IPS DF 19.7 (cell line): ENCODE measurements around the gene CELF4.

ENCODE experiments used
- DNase-seq: peaks from one replicate; pipeline ENCODE4 v3.0.0-alpha.2; 2013; ENCODE audit warnings: low read depth, low spot score

CELF4 gene

DNA sequence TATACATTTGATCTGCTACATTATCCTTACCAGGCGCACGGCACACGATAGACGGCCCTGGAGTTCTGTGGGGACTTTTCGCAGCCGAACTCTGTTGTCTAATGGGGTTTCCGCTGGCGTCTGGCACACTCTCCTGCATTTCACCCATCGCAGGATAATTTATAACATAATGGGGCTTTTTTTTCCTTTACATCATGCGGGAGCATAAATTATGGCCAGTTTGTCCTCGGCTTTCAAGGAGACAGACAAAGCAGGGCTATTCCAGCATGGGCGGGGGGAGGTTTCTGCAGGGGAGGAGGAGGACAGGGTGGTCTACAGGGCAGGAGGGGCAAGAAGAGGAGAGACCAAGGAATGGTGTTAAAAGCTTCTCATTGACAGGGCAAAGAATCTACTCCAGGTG is 279.8 kb downstream of the CELF4 start:
- DNase-seq = no peak

DNA sequence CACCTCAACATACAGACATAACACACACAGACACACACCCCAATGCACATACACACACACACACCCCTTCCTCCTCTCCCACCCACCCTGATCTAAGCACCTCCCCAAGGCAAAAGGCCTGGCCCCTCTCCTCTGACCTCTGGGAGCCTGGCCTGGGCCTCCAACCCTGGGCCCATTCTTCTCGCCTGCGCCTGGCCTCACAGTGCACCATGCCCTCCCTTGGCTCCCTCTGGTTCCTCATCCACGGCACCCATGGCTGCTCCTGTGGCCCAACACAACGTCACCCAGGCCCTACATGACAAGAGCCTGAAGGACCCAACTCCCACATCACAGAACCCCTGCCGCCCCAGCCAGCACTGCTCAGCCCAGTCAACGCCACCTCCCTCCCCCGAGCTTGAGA is 281.3 kb downstream of the CELF4 start:
- DNase-seq = no peak

DNA sequence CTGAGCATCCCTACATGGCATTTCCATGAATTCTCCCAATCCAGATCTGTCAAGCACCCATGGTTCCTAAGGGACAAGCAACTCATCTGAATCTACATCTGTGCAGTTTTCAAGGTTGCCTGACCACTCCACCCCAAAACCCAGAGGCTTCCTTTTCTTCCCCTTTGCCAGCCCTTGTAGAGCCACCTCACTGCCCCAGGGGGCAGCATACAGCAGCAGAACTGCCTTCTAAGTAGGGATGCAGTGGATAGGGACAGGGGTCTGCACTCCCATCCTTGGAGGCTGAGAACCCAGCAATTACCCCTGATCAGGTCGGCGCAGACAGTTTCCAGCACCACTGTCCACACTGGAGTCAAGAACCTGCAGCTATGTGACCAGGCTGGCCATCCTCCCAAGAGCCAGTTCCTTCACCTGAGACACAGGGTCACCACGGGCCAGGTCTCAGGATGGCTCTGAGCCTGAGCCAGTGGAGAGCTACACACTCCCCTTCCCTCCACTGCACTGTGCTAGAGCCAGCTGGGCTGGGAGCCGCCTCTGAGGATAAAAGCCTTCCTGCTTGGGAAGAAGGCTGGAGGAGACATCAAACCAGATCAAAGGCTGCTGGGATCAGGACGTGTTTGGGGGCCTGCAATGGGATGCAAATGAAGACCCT is 283.1 kb downstream of the CELF4 start:
- DNase-seq = no peak

DNA sequence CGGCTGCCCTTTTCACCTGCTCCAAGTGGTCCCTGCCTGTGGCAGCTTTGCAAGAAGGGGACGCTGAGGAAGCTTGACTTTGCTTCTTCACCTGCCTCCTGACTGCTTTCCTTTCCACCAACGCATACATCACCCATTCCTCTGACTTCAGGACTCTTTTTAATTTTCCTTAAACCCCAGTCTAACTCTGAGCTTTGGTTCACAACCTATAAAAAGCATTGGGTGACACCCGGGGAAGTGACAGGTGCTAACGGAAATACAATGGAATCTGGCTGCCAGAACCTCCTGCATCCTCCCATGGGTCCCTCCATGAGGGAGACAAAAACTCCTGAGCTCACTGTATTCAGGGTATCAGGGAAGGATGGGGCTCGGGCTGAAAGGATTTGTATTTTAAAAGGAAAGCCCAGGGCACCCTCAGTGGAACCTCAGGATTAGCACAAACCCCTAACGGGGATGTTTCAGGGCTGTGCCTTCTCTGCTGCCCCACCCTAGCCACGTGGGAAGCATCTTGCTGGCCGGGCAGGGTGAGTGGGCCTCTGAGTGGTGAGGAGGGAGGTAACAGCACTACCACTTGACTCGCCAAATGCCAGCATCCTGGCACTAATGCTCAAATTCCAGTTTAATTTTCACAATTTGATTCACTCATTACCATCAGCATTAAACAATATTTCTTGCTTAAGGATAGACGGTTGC is 284.8 kb downstream of the CELF4 start:
- no peak for DNase-seq

DNA sequence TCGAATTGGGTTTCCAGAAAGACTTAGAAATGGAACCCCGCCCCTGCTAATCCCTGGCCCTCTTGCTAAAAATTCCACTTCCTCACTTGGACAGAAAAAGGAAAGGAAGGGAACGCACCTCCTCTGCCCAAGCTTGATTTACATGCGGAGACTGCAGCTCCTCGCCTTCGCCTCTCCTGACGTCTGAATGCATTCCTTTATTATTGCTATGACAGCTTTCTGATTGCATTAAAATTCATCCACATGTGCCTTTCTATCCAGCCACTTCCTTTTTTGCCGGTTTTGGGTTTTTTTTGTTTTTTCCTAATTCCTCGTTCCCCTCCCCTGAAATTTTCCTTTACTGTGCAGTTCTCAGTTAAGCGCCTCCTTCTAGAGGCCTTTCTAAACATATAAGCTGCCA is 287.8 kb downstream of the CELF4 start:
- DNase-seq = no peak

DNA sequence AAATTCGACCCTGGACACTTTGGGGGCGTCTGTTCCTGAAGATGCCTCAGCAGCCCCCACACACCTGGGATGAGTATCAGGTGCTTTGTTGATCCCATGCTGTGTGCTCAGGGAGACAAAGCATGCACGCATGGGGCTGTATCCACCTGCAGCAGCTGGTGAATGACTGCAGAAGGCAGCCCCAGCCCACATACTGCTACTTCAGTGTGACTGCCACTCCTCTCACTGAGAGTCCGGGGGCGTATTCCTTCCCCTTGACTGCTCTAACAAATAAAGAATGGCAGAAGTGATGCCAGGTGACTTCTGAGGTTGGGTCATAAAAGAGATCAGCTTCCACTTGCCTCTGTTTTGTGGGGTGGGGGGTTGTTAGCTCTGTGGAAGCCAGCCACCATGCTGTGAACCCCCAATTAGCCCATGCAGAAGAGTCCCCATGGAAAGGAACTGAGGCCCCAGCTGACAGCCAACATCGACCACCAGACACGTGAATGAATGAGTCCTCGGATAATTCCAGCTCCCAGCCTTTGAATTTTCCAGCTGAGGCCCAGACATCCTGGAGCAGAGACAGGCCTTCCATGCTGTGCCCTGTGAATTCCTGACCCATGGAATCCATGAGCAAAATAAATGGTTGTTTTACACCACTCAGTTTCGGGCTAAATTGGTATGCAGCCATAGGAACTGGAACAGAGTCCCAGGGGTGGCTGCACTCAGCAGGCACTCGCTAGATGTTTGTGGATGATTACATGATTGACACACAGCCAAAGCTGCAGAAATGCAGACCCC is 289.3 kb downstream of the CELF4 start:
- DNase-seq = no peak

DNA sequence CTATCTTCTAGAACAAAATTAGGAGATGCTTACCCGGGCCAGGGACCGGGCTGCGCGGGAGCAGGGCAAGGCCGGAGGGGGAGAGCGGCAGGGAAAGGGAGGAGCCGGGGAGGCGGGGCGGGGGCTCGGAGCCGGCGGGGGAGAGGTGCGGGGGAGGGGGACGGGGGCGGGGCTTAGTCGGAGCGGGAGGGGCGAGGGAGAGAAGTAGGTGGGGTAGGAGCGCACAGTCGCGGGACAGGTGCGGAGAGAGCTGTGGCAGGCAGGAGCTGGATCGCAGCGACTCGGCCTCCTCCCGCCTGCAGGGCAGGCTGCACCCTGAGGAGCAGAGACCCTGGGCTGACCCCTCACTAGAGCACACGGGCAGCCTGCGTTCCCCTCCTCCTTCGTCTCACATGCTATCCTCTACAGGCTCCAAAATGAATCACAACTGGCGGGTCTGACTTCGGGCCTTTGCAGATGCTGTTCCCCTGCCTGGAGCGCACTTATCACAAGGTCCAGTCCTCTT is 290.3 kb downstream of the CELF4 start:
- no peak for DNase-seq

DNA sequence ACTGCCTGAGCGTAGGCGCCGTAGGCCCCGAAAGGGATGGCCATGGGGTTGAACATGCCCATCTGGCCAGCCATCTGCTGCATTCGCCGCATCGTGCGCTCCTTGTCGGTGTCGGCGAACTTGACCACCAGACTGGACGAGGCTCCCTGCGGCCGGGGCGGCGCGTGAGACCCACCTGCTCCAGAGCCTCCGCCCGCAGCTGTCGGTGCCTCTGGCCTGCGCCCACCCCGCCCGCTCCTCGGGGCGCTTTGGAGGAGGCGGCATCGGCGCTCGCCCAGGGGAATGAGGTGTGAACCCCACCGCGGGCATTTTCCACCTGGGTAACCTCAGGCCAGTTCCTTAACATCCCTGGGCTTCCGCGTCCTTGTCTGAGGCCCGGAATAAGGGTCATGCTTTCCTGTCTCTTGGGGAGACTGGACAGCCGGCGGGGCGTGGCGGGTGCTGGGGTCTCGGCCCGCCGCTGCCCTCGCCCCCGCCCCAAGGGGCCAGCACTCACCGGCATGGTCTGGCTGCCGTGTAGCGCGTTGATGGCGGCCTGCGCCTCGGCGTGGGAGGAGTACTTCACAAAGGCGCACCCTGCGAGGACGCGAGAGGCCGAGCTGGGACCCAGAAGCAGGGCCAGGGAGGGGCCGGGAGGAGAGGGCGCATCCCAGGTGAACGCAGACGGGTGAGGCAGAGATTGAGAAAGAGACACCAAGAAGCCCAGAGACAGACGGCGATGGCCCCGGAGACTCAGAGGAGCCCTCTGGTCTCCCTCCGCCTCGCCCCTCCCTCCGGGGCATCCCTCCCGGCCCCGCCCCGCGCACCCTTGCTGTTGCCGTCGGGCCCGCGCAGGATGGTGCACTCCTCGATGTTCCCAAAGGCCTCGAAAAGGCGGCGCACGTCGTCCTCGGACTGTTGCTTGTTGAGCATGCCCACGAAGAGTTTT is 291.0 kb downstream of the CELF4 start:
- no peak for DNase-seq

DNA sequence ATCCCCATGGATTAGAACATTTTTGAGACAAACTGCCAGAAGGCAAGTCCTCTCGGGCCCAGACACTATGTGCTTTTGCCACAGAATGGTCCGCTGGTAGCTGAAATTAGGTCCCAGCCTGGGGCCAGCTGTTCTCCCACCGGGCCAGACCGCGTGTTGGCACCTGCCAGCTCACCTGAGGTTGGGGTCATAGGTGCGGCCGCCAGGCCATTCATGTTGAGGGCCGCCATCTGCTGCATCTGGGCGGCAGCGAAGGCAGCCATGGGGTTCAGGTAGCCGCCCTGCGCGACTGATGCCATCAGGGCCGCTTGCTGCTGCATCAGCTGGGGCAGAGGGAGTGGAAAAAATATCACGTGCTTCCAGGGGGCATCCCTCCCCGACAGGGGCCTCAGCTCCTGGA is 292.8 kb downstream of the CELF4 start:
- DNase-seq = no peak

DNA sequence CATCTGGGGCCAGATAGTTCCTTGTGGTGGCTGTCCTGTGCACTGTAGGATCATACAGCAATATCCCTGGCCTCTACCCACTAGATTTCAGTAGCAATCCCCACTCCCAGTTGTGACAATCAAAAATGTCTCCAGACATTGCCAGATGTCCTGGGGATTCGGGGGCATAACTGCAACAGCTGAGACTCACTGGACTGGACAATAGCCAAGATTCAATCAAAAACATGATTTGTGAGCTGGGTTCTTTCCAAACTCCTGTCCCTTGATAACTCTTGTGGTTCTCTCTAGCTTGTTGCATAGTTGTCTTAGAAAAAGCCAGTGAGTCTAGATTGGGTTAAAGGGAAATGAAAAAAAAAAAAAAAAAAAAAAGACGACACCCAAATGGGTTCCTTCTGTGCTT is 293.4 kb downstream of the CELF4 start:
- no peak for DNase-seq

DNA sequence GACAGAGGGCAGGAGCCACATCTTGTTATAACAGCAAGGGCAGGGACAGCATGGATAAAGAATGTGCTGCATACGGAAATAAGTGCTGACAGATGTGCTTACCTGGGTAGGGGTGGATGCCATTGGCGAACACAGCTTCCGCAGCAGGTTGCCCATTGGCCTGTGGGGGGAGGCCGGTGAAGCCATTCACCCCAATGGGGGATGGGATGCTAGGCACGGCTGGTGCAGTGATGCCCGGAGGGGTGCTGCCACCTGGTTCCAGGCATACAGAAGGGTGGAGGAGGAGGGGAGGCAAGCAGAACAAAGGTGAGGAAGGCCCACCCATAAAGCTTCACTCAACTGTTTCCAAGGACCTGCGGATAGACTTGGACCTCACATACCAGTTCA is 294.9 kb downstream of the CELF4 start:
- no peak for DNase-seq

DNA sequence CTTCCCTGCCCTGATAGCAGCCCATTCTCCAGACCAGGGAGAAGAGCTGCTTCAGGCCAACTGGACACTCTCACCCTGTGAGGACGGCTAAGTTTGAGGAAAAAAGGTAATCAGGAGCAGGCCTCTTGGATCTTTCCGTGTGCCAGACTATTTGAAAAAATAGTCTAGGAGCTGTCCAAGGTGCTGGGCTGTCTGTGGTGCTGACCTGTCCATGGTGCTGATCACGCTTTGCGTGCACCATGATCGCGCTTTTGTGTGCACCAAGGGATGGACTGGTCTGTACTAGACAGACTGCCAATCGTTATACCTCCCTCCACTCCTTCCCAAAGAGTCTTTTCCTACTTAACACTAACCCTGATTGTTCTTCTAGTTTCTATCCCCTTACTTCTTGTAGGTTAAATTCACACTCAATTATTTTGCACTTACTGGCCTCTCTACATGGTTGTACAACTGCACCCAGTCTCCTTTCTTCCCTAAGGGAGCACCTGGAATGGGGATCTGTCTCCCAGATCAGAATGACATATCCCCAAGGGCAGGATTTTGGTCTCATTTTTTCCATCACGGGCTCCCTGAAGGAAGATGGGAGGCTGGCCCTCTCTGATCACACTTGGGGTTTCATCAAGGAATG is 295.4 kb downstream of the CELF4 start:
- no peak for DNase-seq

DNA sequence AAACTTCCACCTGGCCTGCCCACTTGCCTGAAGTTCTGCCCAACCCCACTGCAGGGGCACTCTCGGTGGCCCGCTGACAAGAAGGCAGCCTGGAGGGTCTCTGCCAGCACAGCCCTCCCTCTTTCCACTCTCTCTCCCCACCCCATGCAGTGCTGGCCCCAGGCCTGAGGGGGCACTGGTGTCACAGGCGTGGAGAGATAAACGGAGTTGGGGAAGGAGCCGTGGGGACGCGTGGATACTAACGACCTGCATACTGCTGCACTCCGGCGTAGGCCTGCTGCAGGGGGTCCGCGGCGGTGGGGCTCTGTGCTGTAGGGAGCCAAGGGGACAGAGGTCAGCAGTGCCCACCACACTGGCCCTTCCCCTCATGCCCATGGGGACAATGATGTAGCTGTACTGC is 299.3 kb downstream of the CELF4 start:
- DNase-seq = no peak

DNA sequence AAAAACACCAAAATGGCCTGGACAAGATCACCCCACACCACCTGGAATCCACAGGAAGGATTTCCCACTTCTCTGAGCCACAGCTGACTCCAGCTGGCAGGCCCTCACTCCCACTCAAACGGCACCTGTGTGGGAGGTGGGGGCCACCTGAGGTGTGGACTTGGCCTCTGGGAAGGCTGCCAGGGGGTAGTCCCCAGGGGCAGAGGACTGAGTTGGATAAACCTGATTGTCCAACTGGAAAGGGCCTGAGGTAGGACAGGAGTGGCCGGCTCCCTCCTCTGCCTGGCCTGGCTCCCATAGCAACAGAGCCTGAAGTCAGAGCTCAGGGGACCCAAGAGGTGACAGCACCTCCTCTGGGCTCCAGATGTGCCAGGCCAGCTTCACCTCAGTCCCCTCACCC is 300.2 kb downstream of the CELF4 start:
- DNase-seq = no peak

DNA sequence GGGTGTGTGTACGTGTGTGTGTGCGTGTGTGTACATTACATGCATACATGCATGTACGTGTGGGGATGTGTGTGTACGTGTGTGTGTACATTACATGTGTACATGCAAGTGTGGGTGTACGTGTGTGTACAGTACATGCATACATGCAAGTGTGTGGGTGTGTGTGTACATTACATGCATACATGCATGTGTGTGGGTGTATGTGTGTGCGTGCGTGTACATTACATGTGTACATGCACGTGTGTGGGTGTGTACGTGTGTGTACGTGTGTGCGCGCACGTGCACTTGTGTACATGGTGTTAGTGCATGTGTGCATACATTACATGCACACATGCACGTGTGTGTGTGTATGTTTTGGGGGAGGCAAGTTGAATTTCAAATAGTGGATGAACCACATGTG is 300.6 kb downstream of the CELF4 start:
- DNase-seq = no peak

DNA sequence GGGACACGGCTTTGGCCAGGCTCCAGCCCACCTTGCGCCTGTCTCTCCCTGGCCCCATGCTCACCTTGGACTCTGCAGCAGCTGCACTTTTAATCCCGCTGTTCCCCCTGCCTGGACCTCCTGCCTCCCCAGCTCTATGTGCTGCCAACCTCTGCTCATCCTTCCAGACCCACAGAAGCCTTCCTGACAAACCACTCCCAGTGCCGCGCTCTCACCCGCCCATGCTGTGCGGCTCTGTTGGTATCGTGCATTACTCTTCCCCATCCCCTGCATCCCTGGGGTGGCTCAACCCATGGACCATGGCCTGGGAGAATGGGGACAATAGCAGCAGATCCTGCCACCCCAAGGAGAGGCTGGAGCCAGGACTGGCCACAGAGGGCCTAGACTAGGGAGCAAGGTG is 303.6 kb downstream of the CELF4 start:
- DNase-seq = no peak

DNA sequence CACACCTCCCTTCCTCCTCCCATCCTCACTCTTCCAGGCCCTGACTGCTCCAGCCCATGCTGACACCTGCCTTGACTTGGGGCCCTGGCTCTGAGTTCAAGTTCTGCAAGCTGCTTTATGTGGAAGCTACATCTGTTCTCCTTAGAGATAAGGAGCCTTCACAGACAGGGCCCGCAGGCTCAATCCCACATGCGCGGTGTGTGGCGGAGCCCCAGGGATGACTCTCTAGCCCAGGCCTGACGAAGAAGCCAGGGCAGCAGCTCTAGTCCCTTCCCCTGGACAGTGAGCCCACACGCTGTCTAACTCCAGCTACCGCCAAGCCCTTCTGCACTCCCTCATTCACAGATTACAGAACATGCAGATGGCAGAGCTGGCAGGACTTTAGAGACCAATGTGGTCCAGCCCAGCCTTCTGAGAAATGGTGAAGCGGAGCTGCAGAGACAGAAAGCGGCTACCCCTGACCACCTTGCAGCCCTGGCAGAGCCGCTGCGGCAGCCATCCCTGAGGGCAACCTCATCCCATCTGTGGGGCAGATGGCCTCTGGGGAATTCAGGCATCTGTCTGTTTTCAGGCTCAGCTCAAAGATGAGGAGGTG is 304.3 kb downstream of the CELF4 start:
- DNase-seq = no peak

DNA sequence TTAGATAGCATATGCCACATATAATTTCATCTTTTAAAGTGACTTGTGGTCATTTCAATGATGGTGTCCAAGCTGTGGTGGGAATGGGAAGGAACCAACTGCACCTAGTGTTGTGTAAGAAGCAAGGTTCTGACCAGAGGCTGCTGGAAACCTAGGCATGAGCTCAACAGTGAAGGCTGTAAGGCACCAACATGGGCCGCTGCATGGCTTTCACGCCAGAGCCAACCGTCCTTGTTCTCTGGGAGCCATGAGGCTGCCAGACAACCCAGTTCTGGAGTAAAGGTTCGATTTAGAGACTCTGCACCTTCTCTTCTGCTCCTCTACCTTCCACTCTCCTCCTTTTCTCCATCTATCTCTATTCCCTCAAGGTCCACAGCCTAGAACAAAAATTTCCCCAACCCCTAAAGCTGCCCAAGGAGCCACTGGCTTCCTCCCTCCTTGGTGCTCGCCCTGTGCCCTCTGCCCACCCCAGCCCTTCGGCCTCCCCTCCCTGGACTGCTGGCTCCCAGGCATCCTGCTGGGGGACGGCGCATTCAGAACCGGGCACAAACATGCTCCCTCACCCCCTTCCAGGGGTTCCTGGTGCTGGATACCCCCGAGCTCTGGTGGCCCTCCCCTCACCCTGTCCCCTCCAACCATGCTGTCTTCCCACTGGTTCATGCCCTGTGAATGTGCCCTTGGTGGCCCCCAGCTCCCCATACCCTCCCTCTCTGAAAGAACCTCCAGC is 305.1 kb downstream of the CELF4 start:
- DNase-seq = no peak

DNA sequence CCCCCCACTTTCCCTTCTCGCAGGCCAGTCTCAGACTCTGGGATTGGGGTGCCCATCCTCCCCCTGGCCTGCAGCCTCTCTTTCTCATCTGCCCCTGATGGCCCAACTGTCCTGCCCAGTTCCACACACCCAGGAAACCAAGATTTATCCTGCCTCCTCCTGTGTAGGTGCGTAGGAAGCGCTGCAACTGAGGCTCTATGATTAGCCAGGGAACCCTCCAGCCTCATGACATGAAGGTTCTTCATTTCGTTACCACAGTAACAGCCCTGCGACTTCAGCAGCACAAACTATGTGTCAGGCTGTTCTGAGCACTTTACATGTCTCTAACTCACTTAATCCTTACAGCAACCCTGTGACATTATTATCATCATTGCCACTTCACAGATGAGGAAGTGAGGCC is 305.9 kb downstream of the CELF4 start:
- DNase-seq = no peak

DNA sequence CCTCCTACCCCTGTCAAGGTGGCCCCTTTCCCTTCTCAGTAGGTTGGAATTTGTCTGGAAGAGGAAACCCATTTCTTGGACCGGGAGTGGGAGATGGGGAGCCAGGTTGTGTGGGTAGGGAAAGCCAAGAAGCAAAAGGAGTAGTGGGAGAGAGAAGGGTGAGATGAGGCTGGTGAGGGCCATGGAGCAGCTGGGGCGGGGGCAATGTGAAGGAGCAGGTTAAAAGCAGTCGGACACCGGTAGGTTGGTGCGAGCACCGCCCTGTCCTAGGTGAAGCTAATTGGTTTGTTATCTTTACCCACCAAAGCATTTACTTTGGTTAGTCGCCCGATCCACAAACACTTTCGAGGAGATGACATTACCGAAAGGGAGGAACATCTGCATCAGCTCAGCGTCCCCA is 306.8 kb downstream of the CELF4 start:
- DNase-seq = no peak
